ENCODE measurements around the gene PHF3.

Gene PHF3, protein sequence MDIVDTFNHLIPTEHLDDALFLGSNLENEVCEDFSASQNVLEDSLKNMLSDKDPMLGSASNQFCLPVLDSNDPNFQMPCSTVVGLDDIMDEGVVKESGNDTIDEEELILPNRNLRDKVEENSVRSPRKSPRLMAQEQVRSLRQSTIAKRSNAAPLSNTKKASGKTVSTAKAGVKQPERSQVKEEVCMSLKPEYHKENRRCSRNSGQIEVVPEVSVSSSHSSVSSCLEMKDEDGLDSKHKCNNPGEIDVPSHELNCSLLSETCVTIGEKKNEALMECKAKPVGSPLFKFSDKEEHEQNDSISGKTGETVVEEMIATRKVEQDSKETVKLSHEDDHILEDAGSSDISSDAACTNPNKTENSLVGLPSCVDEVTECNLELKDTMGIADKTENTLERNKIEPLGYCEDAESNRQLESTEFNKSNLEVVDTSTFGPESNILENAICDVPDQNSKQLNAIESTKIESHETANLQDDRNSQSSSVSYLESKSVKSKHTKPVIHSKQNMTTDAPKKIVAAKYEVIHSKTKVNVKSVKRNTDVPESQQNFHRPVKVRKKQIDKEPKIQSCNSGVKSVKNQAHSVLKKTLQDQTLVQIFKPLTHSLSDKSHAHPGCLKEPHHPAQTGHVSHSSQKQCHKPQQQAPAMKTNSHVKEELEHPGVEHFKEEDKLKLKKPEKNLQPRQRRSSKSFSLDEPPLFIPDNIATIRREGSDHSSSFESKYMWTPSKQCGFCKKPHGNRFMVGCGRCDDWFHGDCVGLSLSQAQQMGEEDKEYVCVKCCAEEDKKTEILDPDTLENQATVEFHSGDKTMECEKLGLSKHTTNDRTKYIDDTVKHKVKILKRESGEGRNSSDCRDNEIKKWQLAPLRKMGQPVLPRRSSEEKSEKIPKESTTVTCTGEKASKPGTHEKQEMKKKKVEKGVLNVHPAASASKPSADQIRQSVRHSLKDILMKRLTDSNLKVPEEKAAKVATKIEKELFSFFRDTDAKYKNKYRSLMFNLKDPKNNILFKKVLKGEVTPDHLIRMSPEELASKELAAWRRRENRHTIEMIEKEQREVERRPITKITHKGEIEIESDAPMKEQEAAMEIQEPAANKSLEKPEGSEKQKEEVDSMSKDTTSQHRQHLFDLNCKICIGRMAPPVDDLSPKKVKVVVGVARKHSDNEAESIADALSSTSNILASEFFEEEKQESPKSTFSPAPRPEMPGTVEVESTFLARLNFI (N-terminal part only)

DNA sequence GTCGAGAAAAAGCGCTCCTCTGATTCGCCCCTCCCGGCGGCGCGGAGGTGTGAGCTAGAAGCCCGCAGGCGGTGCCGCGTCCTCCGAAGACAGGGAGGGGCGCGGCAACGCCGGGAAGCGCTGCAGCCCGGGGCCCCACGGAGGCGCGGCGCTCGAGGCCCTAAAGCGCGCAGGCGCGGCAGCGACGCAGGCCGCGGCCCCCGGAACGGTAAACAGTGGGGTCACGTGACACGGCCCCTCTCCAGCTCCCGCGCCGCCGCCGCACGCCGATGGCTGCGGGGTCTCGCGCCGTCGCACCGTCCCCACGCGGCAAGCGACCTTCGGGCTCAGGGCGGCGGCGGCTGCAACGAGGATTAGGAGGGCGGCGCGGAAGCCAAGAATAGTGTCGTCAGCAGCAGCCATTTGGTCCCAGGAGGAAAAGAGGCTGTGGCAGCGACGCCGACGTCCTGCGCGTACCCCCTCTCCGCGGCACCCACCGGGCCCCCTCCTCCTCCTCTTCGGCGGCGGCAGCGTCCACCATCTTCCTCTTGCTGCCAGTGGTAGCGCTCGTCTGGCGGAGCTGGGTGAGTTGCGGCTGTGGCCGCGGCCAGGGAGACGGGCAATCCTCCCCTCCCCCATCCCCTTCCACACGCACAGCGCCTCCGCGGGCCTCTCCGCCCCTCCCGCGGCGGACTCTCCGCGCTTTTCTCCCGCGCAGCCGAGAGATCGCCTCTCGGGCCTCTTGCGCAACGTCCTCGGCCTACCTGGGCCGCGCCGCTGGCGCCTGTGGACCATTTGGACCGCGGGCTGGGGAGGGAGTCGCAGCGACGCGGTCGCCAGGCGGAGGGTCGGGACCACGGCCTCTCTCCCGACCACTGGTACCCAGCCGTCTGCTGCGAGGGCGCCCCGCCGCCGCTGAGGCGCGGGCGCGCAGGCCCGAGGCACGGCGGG, at the start of gene PHF3:
Gene PHF3 (plus strand): TSS at position 215 of the 930 bp plus-strand sequence. CDS start 10,750 bp downstream, outside the sequence.
- peak within 1 kb of the TSS; percentile 91 for H3K4me3 ChIP-seq (ENCODE audit: low read depth, low read length)

DNA sequence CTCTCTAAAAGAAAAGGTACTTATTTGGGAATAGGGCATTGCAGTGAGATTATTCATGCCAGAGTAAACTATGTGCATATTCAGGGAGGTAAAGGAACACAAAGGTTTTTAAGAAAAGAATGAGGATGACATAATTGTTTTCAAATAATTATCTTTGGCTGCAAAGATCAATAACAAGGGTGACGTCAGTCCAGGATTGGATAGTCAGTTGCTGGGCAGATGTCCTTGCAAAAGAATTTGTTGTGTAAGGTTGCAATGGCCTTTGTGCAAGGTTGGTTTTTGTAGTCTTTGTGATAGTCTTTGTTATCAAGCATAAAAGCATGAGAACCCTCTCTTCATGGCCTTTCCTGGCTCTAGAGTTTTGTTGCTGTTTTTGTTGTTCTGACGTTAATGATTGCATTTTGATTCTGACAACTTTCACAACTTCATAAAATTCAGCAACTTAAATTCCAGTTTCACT, 45.6 kb upstream of the PHF3 start:
- no peak overlapping the region for H3K4me3 ChIP-seq (ENCODE audit: low read depth, low read length)

DNA sequence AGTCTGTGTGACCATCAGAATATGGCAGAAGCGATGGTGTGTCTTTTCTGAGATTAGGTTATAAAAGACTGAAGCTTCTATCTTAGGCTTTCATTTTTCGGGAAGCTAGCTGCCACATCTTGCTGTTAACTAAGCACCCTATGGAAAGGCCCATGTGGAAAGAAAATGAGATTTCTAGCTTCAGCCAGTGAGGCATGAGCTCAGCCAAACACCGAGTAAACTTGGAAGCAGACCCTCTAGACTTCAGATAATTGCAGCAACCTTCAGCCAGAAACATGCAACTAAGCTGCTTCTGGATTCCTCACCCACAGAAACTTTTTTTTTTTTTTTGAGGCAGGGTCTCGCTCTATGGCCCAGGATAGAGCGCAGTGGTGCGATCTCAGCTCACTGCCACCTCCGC, 42.7 kb upstream of the PHF3 start:
- no peak overlapping the region for H3K4me3 ChIP-seq (ENCODE audit: low read depth, low read length)

DNA sequence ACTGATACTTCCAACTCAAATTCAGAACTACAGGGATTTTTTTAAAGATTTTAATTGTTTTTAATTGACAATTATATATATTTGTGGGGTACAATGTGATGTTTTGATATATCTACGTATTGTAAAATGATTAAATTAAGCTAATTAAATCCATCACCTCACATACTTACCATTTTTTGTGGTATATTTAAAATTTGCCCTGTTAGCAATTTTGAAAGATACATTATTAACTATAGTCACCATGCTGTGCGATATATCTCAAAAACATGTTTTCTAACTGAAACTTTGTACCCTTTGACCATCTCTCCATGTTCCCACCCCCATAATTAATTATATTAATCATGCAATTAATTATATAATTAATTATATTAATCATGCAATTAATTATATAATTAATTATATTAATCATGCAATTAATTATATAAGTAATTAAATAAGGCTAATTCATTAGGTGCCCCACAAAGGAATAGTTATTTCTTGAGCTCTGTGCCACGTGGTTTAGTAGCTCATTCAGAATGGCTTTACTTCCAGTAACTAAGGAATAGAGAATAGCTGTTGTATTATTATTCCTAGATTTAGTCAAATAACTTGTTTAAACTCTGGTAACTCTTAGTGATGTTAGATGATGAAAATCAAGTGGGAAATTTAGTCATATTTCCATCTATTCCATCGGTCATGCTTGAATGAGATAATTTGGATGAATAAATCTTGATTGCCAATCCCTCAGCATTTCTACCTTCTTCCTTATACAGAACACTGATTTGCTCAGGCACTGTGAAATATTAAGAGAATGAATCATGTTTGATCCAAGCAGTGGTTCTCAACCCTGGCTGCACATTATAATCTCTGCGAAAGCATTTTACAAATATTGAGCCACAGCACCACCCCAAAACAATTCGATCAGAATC, 38.2 kb upstream of the PHF3 start:
- peak overlapping the region; percentile 61 for H3K4me3 ChIP-seq (ENCODE audit: low read depth, low read length)

DNA sequence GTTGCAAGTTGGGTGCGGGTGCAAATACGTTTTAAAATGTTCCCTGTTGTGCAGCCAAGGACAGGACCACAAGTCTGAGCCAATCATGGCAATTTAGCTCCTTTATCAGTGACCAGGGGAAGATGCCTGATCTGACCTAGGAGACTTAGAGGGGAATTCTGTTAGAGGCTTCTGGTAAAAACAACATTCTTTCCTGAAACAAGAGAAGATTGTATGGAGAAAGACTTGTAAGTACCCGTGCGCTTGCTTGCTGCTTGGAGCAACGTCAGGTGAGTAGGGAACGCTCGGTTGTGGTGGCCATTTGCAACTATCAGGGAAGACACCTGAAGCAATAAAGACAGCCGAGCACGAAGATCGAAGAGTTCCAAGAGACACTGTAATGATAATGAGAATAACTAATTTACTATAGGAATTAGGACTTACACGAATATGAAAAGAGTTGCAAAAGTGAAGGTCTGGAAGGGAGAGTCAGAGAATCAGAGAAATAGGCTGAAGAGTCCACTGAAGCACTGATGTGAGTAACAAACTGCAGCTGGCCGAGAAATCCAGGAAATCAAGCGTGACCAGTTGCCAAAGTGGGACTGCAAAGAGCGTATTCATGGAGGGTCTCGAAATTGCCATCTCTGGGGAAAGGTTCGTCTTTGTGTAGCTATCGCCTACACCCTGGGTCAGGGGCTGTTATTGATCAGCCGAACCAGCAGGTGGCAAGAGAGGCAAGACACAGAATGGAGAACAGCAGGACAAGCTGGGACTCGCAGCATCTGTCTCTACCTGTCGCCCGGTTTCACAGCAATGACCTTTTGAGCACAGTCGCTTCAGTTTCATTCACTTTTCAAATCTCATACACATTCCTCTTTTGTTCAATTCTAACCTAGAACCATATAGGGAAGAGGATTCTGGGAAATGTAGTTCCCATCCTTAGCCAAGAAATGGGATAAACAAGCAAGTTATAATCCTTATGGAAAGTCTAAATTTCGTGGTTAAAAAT, 37.3 kb upstream of the PHF3 start:
- H3K4me3 ChIP-seq (ENCODE audit: low read depth, low read length), result peak overlapping the region; percentile 61

DNA sequence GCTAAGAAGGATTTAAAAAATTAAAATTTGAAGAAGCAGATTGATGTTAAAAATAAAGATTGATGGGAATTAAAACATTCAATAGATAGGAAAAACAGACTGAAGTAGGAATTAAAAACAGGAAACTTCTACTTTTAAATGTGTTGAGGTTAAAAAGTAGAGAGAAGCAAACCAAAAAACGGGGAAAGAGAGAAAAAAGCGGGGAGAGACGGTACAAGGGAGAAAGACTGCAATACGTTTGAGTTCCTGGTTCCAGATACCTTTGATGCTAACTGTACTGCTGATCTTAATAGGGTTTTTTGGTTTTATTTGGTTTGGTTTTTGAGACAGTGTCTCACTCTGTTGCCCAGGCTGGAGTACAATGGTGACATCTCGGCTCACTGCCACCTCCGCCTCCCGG, 36.4 kb upstream of the PHF3 start:
- H3K4me3 ChIP-seq (ENCODE audit: low read depth, low read length), result no peak overlapping the region

DNA sequence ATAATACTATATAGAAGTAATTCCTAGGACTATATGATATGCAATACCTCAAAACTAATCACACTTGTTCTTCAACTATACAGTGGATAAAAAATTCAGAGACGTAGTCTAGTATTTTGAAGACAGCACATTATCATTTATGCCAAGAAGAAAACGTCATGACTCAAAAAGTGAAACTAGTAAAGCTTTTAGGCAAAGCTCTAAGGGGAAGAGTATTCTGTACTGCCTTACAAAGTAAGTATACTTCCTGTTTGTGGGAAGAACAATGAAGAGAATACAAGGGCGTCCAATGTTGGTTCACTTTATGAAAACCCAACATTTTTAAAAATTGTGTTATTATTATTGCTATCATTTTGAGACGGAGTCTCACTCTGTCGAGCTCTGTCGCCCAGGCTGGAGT, 35.5 kb upstream of the PHF3 start:
- no peak overlapping the region for H3K4me3 ChIP-seq (ENCODE audit: low read depth, low read length)

DNA sequence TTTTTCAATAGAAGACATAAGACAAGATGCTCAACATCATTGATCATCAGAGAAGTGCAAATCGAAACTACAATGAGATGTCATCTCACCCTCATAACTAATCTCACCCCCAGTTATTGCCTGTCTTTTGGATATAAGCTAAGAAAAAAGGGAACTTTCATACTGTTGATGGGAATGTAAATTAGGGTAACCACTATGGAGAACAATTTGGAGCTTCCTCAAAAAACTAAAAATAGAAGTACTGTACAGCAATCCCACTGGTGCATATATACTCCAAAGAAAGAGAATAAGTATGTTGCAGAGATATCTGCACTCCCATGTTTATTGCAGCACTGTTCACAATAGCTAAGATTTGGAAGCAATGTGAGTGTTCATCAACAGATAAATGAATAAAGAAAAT, 26.4 kb upstream of the PHF3 start:
- H3K4me3 ChIP-seq (ENCODE audit: low read depth, low read length), result no peak overlapping the region

DNA sequence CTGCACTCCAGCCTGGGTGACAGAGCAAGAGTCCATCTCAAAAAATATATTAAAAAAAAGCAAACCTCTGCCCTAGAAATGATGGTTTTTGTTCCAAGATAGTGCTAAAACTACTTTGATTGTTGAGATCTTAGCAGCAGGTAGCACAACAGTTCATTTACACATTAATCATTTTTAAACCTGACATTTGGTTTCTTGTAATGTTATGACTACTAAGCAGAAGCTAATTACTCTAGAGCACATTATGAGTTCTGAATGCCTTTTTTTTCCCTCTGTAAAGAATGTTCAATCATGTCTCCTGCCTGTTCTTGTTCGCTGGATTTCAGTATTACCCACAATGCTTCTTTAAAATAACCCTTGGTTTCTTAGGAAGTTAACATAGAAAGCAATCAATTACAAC, 24.7 kb upstream of the PHF3 start:
- no peak overlapping the region for H3K4me3 ChIP-seq (ENCODE audit: low read depth, low read length)

DNA sequence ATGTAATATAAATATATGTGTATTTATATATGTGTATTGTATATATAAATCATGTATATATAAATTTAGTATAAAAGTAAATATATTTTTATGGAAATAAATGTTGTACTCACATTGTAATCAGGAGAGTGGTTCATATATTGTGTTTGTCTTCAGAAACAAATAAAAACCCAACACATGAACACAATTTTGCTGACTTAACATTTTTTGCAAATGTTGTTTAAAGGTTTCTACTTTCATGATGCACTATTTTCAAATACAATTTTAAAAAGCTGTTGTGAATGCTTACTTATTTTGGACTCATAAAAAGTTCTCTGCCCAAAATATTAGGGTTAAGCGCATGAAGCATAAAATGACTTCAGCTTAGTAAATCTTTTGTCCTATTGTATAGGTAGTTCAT, 24.0 kb upstream of the PHF3 start:
- H3K4me3 ChIP-seq (ENCODE audit: low read depth, low read length), result no peak overlapping the region

DNA sequence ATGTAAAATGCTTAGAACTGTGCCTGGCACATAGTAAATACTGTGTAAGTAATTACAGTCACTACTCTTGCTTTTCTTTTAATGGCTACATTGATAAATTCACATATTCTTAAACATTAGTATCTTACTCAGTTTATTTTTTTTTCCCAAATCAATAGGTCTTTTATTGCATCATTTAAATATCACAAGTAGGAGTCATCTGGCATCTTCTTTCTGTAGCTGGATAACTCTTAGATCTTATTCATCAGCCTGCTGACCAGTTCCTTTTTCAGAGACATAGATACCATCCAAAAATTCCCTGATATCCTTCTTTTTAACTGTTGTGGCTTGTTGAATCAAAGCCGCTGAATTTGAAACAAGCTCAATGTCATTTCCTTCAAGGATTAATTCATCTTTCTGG, 20.0 kb upstream of the PHF3 start:
- H3K4me3 ChIP-seq (ENCODE audit: low read depth, low read length), result no peak overlapping the region

DNA sequence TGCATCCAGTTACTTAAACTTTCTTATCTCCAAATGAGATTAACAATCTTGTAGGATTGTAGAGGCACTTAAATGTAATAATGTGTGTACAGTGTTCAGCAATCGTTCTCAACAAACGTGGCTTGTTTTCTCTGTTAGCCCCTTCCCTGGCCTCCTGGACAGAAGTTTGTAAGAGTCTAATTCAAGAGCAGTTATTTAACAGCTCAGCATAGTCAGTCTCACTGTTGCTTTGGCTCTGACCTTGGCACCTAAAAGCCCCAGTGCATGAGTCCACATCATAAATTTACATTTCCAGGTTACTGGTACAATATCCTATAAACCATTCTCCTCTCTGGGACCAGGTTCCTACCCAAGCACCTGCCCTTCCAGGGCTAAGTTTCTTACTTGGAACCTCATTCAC, 11.5 kb upstream of the PHF3 start:
- no peak overlapping the region for H3K4me3 ChIP-seq (ENCODE audit: low read depth, low read length)

DNA sequence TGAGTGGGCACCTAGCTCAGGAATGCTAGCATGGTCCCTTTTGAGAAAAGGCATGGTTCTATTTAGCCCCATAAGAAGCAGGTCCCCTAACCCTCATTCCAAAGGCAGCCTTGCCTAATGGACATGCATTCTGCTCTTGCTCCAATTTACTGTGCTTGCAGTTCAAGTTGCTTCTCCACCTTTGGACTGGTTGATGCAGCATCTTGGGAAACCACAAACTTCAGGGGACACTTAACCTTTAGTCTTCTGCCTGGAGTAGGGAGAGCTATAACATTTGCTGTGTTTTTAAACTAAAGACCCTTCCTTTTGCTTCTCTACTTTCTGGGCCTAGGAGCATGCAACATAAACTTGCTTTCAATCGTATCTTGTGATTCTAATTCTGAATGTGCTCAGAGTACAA, 5.1 kb upstream of the PHF3 start:
- H3K4me3 ChIP-seq (ENCODE audit: low read depth, low read length), result no peak overlapping the region

DNA sequence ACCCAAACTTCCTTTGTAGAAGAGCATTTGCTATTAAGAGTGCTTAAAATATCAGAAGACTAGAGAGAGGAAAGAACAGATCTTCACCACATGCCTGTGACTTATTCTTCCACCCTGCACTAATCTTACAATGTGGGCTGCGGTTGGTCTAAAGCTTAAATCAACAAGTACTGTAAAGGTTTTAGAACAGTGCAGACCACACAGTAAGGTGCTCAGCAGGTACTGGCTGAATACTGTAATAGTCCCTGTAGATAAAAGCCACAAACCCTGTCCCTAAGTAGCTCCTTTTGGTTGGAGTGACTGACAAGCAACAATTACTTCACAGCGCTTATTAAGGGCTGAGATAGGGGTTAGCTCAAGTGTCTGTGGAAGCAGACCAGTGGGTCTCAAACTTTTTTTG, 972 bp upstream of the PHF3 start:
- no peak overlapping the region for H3K4me3 ChIP-seq (ENCODE audit: low read depth, low read length)

DNA sequence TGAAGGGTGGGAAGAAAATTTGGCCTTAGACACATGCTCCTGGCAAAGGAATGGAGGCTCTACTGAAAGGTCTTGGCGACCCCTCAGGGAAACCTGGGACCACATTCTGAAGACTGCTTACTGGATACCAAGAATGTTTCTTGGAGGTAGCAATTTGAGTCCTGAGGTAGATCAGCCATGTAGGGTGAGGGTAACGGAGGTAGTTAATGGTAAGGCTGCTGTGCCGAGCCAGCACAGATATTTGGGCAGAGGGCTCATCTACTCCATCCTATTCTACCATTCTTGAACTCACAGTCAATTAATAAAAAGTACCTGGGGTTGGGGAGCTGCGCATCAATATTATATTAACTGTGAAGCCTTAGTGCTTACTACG, 401 bp upstream of the PHF3 start:
- H3K4me3 ChIP-seq (ENCODE audit: low read depth, low read length), result peak overlapping the region; percentile 91

DNA sequence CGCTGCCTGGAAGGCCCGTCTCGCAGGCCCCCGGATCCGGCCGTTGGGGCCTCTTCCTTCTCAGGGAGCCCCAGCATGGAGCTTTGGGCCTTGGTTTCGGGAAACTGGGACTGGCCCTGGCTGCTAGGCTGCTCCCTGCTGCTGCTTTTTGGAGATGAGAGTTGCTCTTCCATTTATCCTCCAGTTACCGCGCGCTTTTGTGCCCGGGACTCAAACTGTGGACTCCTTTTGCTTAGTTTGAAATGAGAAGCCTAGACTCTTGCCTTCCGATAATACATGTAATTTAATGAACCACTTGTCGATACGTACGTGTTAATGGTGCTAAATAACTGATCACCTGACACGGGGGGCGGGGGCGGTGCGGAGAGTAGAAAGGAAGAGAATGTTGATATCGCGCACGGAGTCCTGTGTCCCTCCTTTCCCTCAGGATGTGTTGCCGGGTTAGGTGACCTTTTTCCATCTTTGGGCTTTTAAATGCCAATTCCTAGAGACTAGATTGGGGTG, 968 bp downstream of the PHF3 start:
- peak overlapping the region; percentile 91 for H3K4me3 ChIP-seq (ENCODE audit: low read depth, low read length)

DNA sequence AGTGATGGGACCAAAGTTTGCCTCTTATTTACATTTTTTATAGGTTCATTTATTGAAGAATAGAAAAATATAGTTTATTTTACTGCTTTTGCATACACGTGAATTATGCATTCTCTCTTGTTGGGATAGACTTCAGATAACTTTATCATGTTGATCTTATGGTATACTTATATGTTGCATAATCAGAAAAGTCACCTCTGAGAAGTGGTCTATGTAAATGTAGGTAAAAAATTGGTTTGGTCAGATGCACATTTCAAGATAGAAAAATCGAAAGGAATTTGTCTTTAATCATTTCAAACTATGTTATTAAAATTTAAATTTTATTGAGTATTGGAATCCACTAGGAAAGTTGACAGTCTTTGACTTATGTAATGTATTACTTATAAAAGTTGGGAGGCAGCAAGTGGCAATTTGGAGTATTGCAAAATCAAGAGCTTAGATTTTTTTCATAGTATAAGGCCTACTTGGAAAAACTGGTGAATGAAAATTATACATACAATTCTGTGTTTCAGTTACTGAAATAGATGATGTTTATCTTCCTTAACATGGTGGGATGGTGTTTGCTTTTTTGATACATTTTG, 2.4 kb downstream of the PHF3 start:
- peak overlapping the region; percentile 91 for H3K4me3 ChIP-seq (ENCODE audit: low read depth, low read length)

All from iPS-11a (cell line).